GM21423 (cell line): Measurements from ENCODE around the gene GLRX3.
"Not testable (repeated sequence)": the region's sequence is repeated elsewhere in the genome, so short reads cannot be mapped to it uniquely, and the experiment has no call there.

Experiments used
- ATAC-seq: cut with Tn5 transposase; IDR thresholded peaks from one replicate; pipeline ENCODE4 v1.9.1; 2021; ENCODE audit warnings: mild to moderate bottlenecking, moderate library complexity; ENCODE audit not compliant: unreplicated experiment

GLRX3 gene

GRCh38 chr10:130136226-130137089 is at the start of gene GLRX3:
Gene GLRX3 (plus strand): TSS chr10:130136391. CDS start chr10:130136421, 30 bp downstream.
- peak; percentile 87 for ATAC-seq

GRCh38 chr10:130090565-130090964 is 45.6 kb upstream of the GLRX3 start:
- ATAC-seq, result not testable (repeated sequence)

- ATAC-seq, result no peak
Measured at GRCh38 chr10:130099344-130099743, 36.8 kb upstream of the GLRX3 start.

GRCh38 chr10:130105724-130106123 is 30.5 kb upstream of the GLRX3 start:
- ATAC-seq, result no peak

GRCh38 chr10:130108146-130108545 is 28.0 kb upstream of the GLRX3 start:
- not testable (repeated sequence) for ATAC-seq

GRCh38 chr10:130108934-130109604 is 27.1 kb upstream of the GLRX3 start:
- no peak for ATAC-seq

- ATAC-seq, result no peak
Measured at GRCh38 chr10:130109796-130110245, 26.4 kb upstream of the GLRX3 start.

GRCh38 chr10:130110246-130111112 is 25.7 kb upstream of the GLRX3 start, which contains the start of gene C10orf143:
Gene C10orf143 (minus strand): TSS chr10:130110830. CDS start chr10:130110772, 58 bp downstream.
- peak; percentile 79 for ATAC-seq

GRCh38 chr10:130111113-130111851 is 24.9 kb upstream of the GLRX3 start:
- peak; percentile 86 for ATAC-seq

GRCh38 chr10:130111852-130112180 is 24.4 kb upstream of the GLRX3 start:
- no peak for ATAC-seq

- no peak for ATAC-seq
Measured at GRCh38 chr10:130112821-130113220, 23.4 kb upstream of the GLRX3 start.

GRCh38 chr10:130116942-130117341 is 19.2 kb upstream of the GLRX3 start:
- not testable (repeated sequence) for ATAC-seq

- ATAC-seq, result not testable (repeated sequence)
Measured at GRCh38 chr10:130117535-130117934, 18.7 kb upstream of the GLRX3 start.

- ATAC-seq, result no peak
Measured at GRCh38 chr10:130121486-130122079, 14.6 kb upstream of the GLRX3 start.

- peak; percentile 80 for ATAC-seq
Measured at GRCh38 chr10:130127364-130128061, 8.7 kb upstream of the GLRX3 start.

- ATAC-seq, result no peak
Measured at GRCh38 chr10:130128062-130128781, 8.0 kb upstream of the GLRX3 start.

GRCh38 chr10:130128922-130129321 is 7.3 kb upstream of the GLRX3 start:
- ATAC-seq, result no peak

- peak; percentile 13 for ATAC-seq
Measured at GRCh38 chr10:130135676-130136225, 440 bp upstream of the GLRX3 start.
